Tibial nerve (tissue), 4 donors: Measurements from ENCODE around the gene SLC66A1. TPM values are rescaled to one million over a fixed set of nuclear protein-coding genes. Genes with fewer than 3 reads are reported as not detected.

ENCODE experiments used
- DNase-seq, 2 donors: peaks; one replicate each; pipeline ENCODE4 v3.0.0-alpha.2; 2019; ENCODE audit warnings: low spot score in 2 of 2
- H3K27ac ChIP-seq, 4 donors: fragments of 200-600 bp; sonication (generic) in 3 of 4; one replicate each; pipeline ENCODE4 v1.5.1; 2017 to 2019; ENCODE audit warnings: mild to moderate bottlenecking in 1 of 4
- H3K27me3 ChIP-seq, 2 donors: fragments of 200-600 bp; sonication (generic) in 1 of 2; one replicate each; pipeline versions ENCODE4 v1.5.1 to v1.6.0; 2017 to 2019
- H3K36me3 ChIP-seq, 3 donors: fragments of 200-600 bp; sonication (generic); one replicate each; pipeline ENCODE4 v1.5.1; 2018 to 2019
- H3K4me1 ChIP-seq, 4 donors: fragments of 200-600 bp; sonication (generic) in 3 of 4; one replicate each; pipeline ENCODE4 v1.5.1; 2017 to 2019
- H3K4me3 ChIP-seq, 4 donors: fragments of 200-600 bp; sonication (generic) in 3 of 4; one replicate each; pipeline ENCODE4 v1.5.1; 2017 to 2019; ENCODE audit warnings: mild to moderate bottlenecking in 1 of 4, moderate library complexity in 1 of 4
- H3K9me3 ChIP-seq, 4 donors: fragments of 200-600 bp; sonication (generic) in 3 of 4; one replicate each; pipeline ENCODE4 v1.5.1; 2017 to 2019
- EP300 ChIP-seq, 2 donors: sonication (generic); formaldehyde crosslinking; IDR thresholded peaks; one replicate each; pipeline ENCODE4 v1.6.1; 2017; ENCODE audit warnings: antibody characterized with exemption in 2 of 2, mild to moderate bottlenecking in 1 of 2
- POLR2A ChIP-seq, 2 donors: fragments of 450-650 bp; IDR thresholded peaks; one replicate each; pipeline ENCODE4 v1.6.1; 2017; ENCODE audit warnings: antibody characterized with exemption in 2 of 2, mild to moderate bottlenecking in 2 of 2, moderate library complexity in 2 of 2
- WGBS, 2 donors: methylation state at CpG; one replicate each; pipeline ENCODE4 v1.1.5; 2018; 5-methylcytosine and 5-hydroxymethylcytosine counted together
- total RNA-seq, 4 donors: library from RNA; depleted of rRNA; stranded (reverse); fragments of >200 nt; gene quantifications; one replicate each; pipeline ENCODE4 v1.1.0, GENCODE V29; 2016
- TF ChIP-seq, protein P1 (sequence below), 5 experiments: fragments of 200-600 bp in 3 of 5; fragments of 450-650 bp in 2 of 5; sonication (generic) in 3 of 5; IDR thresholded peaks; one replicate each; pipeline ENCODE4 v1.5.1; 2016 to 2019; ENCODE audit warnings: antibody characterized with exemption in 5 of 5, mild to moderate bottlenecking in 3 of 5, moderate library complexity in 2 of 5

Gene SLC66A1
- total RNA-seq, 4 donors from 2014 or later = 14.4 to 30.3 (median 21.2) TPM

DNA sequence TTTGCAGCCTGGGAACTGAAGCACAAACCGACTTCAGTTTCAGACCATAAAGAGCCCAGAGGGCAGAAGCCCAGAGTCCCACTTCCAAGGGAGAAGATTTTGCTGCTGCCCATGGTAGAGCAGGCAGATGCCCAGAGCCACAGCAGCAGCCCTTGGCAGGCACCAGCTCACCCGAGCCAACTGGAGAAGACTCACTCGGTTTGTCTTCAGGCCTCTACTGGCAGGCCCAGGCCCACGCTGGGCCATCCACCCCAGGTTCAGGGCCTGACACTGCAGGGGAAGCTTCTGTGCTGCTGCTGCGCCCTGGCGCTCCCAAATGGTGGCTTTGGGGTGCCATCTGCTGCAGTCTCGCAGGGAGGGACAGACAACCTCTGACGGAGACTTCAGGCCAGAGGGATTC, 33.3 kb downstream of the SLC66A1 start:
- TF ChIP-seq EP300 (IDR thresholded peaks at IDR 0.05) (no peak), POLR2A (IDR thresholded peaks at IDR 0.05) (no peak)
- TF ChIP-seq, protein P1, sequence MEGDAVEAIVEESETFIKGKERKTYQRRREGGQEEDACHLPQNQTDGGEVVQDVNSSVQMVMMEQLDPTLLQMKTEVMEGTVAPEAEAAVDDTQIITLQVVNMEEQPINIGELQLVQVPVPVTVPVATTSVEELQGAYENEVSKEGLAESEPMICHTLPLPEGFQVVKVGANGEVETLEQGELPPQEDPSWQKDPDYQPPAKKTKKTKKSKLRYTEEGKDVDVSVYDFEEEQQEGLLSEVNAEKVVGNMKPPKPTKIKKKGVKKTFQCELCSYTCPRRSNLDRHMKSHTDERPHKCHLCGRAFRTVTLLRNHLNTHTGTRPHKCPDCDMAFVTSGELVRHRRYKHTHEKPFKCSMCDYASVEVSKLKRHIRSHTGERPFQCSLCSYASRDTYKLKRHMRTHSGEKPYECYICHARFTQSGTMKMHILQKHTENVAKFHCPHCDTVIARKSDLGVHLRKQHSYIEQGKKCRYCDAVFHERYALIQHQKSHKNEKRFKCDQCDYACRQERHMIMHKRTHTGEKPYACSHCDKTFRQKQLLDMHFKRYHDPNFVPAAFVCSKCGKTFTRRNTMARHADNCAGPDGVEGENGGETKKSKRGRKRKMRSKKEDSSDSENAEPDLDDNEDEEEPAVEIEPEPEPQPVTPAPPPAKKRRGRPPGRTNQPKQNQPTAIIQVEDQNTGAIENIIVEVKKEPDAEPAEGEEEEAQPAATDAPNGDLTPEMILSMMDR (IDR thresholded peaks at IDR 0.05) = no peak
- 80 to 91% methylated on average over 4 to 8 of the region's 8 CpGs for WGBS, 2 donors
- no peaks in the 10 kb centered on the region for H3K9me3 ChIP-seq
- H3K4me3 ChIP-seq = no peak overlapping the region
- no peaks in the 10 kb centered on the region for H3K27me3 ChIP-seq
- peaks cover 0 to 42% (median 7%) of the 10 kb centered on the region in 4 donors for H3K4me1 ChIP-seq
- no peak overlapping the region for H3K27ac ChIP-seq
- no peak for DNase-seq
- H3K36me3 ChIP-seq = peaks cover 0 to 79% (median 8%) of the 10 kb centered on the region in 3 donors

DNA sequence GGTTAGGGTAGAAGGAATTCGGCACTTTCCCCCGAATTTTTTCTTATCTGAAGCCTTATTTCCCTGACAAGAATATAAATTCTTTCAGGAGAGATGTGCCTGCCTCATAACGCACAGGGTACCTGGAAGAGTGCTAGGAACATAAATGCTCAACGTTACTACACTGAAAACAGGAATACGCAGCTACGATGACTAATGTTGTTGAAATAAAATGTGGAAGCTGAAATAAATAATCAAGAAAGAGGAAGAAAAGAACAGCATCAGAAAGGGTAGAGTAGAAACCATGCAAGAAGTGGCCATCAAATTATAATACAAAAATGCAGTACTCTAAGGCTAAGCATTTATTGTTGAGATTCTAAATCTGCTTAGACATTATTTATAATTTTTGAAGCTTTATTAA, 33.9 kb downstream of the SLC66A1 start:
- Histone ChIP-seq H3K27ac (no peak overlapping the region), H3K27me3 (no peaks in the 10 kb centered on the region)
- no peak for DNase-seq

DNA sequence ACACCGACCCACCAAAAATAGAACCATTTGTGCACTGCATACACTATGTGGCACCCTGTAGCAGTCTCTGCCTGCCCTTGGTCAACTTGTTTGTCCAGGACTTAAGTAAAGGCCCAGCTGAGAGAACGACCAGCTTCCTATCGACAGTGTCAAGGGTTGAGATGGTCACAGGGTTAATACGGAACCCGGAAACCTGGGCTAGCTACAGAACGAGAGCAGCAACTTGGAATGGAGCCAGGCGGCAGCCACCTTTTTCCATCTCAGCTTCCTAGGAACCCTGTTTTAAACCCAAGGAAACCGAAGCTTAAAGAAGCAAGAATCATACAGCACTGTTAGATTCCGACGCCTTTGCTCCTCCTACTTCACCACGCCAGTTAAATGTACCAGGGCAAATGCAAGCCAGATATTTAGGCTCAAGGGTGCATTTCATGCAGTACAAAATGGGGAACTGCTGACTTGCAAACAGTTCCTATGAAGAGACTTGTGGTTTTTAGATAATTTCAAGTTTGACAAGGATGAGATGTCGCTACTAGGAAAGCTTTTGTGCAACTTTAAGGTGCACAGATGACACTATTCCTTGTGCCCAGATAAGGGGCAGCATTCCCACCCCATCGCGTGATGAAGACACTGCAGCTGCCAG, 35.5 kb downstream of the SLC66A1 start:
- H3K36me3 ChIP-seq = peaks cover 0 to 84% (median 8%) of the 10 kb centered on the region in 3 donors
- H3K4me1 ChIP-seq = peaks cover 0 to 40% (median 7%) of the 10 kb centered on the region in 4 donors
- TF ChIP-seq EP300 (IDR thresholded peaks at IDR 0.05) = no peak
- TF ChIP-seq POLR2A (IDR thresholded peaks at IDR 0.05) = no peak
- TF ChIP-seq, protein P1 (IDR thresholded peaks at IDR 0.05) = no peak
- no peaks in the 10 kb centered on the region for H3K9me3 ChIP-seq
- DNase-seq = no peak
- no peak overlapping the region for H3K27ac ChIP-seq
- H3K4me3 ChIP-seq = no peak overlapping the region
- no peaks in the 10 kb centered on the region for H3K27me3 ChIP-seq
- 69 to 79% methylated on average over 14 of the region's 14 CpGs for WGBS, 2 donors

More for the DNA sequence above, 33.9 kb downstream of the SLC66A1 start:
- H3K36me3 ChIP-seq = peaks cover 0 to 82% (median 8%) of the 10 kb centered on the region in 3 donors
- WGBS, 2 donors = 74 to 81% methylated on average over 6 of the region's 6 CpGs
- no peak overlapping the region for H3K4me3 ChIP-seq
- peaks cover 0 to 40% (median 7%) of the 10 kb centered on the region in 4 donors for H3K4me1 ChIP-seq
- TF ChIP-seq EP300 (IDR thresholded peaks at IDR 0.05) = no peak
- TF ChIP-seq POLR2A (IDR thresholded peaks at IDR 0.05) = no peak
- TF ChIP-seq, protein P1 (IDR thresholded peaks at IDR 0.05) = no peak
- no peaks in the 10 kb centered on the region for H3K9me3 ChIP-seq

DNA sequence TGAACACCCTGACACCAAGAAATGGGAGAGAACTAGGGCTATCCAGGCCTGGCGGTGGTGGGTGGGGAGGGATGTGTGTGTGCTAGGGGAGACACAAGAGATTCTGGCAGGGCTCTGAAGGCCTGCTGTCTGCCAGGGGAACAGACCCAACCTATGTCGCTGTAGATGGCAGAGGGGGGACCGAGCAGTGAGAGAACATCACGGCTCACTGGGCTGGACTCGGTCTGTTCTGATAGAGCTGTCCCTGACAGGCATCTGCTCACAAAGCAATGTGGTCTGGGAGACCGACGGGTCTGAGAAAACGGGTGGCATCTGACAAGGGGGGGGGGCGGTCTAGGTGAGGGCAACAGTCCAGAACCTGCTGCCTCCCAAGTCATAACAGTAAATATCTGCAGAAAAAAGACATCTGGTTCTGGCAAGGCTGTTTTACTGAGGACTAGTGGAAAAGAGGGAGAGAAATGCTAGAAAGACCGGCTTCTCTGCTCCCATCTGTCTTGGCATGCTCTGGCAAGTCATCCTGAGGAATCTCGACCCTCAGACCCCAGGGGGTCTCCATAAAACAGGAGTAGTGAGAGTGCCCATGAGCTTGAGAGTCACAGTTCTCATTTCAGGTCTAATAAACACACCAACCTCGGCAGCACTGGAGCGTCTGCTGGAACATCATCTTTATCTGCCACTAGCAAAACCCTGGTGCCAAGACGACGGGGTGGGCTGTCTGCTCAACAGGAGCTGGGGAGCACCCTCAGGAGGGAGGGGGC, 36.5 kb downstream of the SLC66A1 start:
- no peak overlapping the region for H3K27ac ChIP-seq
- DNase-seq = no peak
- no peaks in the 10 kb centered on the region for H3K9me3 ChIP-seq
- TF ChIP-seq POLR2A (IDR thresholded peaks at IDR 0.05) (no peak), EP300 (IDR thresholded peaks at IDR 0.05) (no peak)
- TF ChIP-seq, protein P1 (IDR thresholded peaks at IDR 0.05) = no peak
- H3K27me3 ChIP-seq = no peaks in the 10 kb centered on the region
- no peak overlapping the region for H3K4me3 ChIP-seq
- peaks cover 0 to 84% (median 10%) of the 10 kb centered on the region in 3 donors for H3K36me3 ChIP-seq
- H3K4me1 ChIP-seq = peaks cover 0 to 40% (median 3%) of the 10 kb centered on the region in 4 donors
- 83 to 84% methylated on average over 15 of the region's 15 CpGs for WGBS, 2 donors

DNA sequence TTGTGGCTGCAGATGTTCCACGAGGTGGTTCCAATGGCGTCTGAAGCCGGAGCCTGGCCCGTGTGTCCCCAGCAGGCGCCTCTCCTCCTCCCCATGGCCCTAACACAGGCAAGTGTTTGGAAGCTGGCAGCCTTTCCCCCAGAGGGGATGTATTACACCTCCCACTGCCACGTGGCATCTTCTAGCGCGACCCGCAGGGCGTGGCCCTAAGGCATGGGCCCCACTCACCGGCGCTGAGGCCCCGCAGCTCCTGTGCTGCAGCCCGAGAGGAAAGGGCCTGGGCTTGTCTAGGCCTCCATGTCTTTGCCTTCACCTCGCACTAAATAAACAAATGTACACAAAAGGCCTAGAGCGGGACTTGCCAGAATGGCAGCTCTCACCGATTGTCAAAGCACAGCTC, 37.9 kb downstream of the SLC66A1 start:
- peaks cover 0 to 84% (median 6%) of the 10 kb centered on the region in 3 donors for H3K36me3 ChIP-seq
- WGBS, 2 donors = 87 to 93% methylated on average over 14 to 17 of the region's 17 CpGs
- H3K4me3 ChIP-seq = no peak overlapping the region
- H3K27ac ChIP-seq = no peak overlapping the region
- H3K27me3 ChIP-seq = no peaks in the 10 kb centered on the region
- TF ChIP-seq, protein P1 (IDR thresholded peaks at IDR 0.05) = no peak
- TF ChIP-seq POLR2A (IDR thresholded peaks at IDR 0.05) (no peak), EP300 (IDR thresholded peaks at IDR 0.05) (no peak)
- peaks cover 0 to 42% (median 0%) of the 10 kb centered on the region in 4 donors for H3K4me1 ChIP-seq
- no peaks in the 10 kb centered on the region for H3K9me3 ChIP-seq
- DNase-seq = no peak
